AG08395 (cell line): ENCODE measurements around the gene SRSF12.
"Not testable (repeated sequence)": the region's sequence is repeated elsewhere in the genome, so short reads cannot be mapped to it uniquely, and the experiment has no call there.

ENCODE experiments used
- DNase-seq: peaks from one replicate; pipeline ENCODE4 v3.0.0; 2012; ENCODE audit warnings: mixed read lengths, low spot score

The SRSF12 gene

DNA sequence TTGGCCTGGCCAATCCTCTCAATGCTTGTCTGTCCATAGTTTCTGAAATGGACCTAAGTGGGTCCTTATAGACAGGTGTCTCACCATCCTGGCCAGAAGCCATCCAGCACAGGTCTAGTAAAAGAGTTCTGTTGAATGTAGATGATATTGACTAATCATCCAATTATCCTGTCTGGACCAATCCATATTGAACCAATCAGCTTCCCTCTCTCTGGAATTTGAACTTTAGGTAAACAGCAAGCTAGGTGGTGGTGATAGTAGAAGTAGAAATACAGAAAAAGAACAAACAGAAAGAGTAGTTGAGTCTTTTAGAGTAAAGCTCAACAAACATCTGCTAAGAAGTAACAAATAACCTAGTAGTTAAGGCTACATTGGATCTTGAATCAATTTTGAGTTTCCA, 46.8 kb downstream of the SRSF12 start:
- DNase-seq: no peak

DNA sequence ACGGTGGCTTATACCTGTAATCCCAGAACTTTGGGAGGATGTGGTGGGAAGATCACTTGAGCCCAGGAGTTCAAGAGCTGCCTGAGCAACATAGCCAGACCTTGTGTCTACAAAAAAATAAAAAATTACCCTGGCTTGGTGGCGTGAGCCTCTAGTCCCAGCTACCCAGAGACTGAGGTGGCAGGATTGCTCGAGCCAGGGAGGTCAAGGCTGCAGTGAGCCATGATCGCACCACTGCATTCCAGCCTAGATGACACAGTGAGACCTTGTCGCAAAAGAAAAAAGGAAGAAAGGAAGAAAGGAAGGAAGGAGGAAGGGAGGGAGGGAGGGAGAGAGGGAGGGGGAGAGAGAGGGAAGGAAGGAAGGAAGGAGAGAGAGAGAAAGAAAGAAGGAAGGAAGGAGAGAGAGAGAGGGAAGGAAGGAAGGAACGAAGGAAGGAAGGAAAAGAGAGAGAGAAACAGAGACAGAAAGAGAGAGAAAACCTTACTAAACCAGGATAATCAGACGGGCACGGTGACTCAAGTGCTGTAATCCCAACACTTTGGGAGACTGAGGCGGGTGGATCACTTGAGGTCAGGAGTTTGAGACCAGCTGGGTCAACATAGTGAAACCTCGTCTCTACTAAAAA, 48.2 kb downstream of the SRSF12 start:
- no peak for DNase-seq

DNA sequence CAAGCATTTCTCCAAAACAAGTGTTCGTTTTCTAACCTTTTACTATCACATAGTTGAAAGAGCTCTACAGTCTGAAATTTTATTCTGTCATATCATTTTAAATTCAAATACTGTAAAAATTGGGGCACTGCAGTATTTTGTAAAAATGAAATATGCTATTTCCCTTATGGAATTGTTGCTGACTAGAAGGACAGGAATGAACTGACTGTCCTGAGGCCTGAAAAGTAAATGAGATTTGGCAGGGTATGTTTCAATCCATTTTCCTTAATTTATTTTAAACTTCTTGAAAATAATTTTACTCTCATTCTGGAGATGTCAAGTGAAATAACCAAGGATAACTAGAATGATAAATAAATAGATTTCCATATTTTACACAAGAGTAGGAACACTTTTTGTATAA, 49.2 kb downstream of the SRSF12 start:
- no peak for DNase-seq

GRCh38 chr6:89067796-89068195, 50.1 kb downstream of the SRSF12 start:
- DNase-seq: no peak

DNA sequence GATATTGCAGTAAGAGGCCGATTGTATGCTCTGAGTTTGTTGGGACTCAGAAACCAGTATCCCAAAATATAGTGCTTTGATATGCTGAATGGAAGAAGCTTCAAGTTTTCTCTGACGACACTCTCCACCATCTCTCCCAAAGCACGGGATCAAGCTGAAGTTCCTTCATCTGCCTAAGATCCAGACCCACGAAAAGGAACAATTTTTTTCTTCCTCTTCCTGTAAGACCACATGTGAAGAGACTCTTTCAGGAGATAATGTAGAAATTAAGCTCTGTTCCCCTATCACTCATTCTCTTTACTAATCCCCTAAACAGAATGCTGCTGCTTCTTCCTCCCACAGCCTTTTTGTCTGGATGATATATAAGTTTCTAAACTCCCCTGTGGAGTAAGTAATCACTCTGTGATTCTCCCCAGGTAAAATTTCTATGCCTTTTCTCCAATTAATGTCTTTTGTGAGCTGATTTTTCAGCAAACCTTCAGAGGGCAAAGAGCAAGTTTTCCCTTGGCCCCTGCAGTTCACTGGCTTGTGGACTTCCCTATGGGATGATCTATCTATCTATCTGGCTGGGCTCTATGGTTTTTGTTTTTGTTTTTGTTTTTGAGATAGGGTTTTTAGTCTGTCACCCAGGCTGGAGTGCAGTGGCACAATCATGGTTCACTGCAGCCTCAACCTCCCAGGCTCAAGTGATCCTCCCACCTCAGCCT, 50.8 kb downstream of the SRSF12 start:
- DNase-seq: no peak

- DNase-seq: not testable (repeated sequence)
These were observed 51.8 kb downstream of the SRSF12 start for GRCh38 chr6:89066121-89066520.

- not testable (repeated sequence) for DNase-seq
These were observed 52.9 kb downstream of the SRSF12 start for GRCh38 chr6:89064931-89065330.

- DNase-seq: no peak
These were observed 54.0 kb downstream of the SRSF12 start for GRCh38 chr6:89063881-89064280.

DNA sequence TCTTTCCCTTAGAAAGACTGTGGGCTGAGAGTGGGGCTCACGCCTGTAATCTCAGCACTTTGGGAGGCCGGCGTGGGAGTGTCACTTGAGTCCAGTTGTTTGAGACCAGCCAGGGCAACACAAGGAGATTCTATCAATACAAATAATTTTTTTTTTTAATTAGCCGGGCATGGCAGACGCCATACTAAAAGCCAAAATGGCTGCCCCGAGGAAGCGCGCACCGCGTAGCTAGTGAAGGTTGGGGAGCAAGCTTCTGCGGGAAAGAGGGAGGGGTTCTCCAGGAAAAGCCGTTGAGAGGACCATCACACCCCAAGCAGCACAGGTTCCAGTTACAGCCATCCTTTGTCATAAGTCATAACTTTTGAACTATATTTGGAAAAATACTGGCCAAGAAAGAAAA, 58.6 kb downstream of the SRSF12 start:
- no peak for DNase-seq

DNA sequence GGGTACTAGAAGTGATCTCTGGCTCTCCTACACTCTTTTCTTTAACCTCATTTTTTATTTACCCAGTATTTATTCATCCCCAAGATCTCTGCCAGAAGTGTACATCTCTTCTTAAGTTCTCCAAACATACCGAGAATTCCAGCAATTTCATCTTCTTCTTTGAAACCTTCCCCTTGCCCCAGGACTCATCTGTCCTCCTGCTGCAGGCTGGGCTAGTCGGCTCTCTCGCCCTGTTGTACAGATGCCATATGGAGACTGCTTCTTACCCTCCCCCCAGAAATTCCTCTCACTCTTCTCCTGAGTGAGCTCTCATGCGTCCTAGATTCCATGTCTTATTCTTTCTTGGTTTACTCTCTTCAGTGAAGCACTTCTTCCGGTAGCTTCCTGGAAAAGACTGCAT, 59.2 kb downstream of the SRSF12 start:
- DNase-seq: peak; percentile 11

DNA sequence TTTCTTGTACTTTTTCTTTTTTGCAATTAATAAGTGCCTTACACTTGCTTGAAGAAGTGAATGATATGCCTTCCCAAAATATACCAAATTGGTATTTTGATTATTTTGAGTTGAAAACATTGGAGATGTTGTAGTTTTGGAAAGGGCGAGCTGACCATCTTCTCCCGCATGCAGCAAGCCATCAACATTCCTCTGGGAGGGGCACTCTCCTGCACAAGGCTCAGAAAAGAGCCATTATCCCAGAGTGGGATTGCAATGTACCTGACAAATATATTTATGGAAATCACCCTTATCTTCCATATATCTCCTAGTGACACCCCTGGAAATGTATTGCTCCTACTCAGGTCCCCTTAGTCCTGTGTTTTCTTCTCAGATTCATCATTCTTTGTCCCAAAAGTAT, 60.1 kb downstream of the SRSF12 start:
- no peak for DNase-seq

DNA sequence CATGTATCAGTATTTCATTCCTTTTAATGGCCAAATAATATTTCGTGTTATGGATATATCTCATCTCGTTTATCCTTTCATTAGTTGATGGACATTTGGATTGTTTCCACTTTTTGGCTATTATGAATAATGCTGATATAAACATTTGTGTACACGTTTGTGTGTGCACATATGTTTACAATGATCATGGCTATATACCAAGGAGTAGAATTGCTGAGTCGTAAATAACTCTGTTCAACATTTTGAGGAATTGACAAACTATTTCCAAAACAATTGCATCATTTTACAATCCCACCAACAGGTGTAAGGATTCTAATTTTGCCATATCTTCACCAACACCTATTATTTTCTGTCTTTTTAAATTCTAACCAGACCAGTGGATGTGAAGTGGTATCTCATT, 63.7 kb downstream of the SRSF12 start:
- no peak for DNase-seq

DNA sequence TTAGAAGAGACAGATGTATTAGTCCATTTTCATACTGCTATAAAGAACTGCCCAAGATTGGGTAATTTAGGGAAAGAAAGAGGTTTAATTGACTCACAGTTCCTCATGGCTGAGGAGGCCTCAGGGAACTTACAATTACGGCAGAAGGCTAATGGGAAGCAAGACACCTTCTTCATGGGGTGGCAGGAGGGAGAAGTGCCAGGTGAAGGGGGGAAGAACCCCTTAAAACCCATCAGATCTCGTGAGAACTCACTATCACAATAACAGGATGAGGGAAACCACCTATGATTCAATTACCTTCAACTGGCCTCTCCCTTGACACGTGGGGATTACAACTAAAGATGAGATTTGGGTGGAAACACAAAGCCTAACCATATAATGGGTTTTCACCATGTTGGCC, 66.2 kb downstream of the SRSF12 start:
- DNase-seq: no peak

DNA sequence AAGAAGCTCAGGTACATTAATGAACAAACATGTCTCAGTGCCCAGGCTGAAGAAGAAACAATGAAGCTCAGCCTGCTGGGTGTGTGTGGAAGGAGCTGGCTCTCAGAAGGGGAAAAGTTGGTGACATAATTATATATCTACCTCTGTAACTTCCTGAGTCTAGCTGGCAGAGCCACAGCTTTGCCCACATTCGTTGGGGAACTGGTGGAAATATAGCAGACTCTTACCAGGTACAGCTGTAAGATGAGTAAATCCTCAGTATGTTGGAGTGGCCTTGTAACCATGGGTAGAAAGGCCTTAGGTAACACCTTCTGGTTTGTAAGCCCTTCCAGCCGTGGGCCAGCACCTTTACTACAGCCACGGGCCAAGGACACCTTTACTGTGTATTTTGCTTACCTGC, 67.2 kb downstream of the SRSF12 start:
- DNase-seq: no peak

GRCh38 chr6:89050155-89050554, 67.7 kb downstream of the SRSF12 start:
- peak; percentile 35 for DNase-seq

GRCh38 chr6:89048985-89049384, 68.9 kb downstream of the SRSF12 start:
- DNase-seq: no peak

DNA sequence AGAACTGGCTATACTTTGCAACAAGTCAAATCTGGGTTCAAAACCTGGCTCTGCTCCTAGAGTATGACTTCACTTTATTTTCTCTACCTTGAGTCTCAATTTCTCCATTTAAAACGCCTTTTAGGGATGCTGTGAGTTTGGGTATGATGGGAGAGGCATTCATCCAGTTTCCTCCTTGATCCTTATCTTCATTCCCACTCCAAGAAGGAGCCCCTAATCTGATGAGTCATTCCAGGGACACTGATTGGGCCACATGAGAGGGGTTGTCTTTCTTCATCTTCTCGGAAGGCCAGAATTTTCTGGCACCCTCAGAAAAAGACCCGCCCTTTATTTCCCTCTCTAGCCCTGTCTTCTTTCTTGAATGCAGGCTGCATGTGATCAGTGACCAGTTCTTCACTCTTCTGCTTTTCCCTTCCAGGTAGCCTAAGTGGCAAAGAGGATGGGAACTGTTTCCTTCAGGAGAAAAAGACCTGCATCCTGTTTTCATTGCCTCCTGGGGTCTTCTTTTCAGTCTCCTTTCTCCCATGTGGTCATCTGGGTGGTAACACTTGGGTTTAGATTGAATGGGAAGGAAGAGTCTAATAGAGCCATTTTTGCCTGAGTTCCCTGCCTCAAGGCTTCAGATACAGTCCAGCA, 69.5 kb downstream of the SRSF12 start:
- DNase-seq: no peak

DNA sequence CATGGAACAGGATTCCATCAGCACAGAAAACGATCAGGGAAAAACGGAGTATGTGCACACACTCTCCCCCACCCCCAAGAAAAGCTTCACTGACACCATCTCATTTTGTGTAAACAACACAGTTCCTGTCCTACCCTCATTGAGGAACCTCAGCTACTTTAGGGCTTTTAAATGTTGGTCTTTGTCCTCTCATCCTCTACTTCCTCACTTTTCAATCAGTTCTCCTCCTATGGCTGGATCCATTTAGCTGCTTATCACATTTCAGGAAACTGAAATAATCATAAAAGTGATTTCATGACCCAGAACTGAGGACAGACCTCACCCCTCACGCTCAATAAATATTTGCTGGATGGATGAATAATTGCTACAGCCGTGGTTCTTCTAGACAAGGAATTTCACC, 70.4 kb downstream of the SRSF12 start:
- DNase-seq: no peak
